Measurements from ENCODE around the gene GRIK4. TPM values are rescaled to one million over a fixed set of nuclear protein-coding genes. Genes with fewer than 3 reads are reported as not detected.

The GRIK4 gene
- total and polyA plus RNA-seq, 4 donors = 0.41 to 4.9 (median 1.7) TPM

DNA sequence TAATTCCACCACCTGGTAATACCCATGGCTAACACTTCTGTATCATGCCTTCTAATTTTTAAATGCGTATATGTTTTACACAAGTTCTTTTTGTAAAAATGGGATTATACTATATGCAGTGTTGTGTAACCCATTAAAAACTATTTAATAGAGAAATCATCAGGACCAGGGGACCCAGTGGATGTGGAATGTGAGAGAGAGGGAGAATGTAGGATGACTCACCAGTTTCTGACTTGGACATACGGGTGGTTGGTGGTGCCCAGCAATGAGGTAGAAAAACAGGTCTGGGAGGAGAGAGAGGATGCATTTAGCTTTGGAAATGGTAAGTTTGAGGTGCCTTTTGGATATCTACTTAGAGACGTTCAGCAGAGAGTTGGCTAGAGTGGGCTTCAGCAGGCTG lies 400.4 kb downstream of the GRIK4 start:
- Histone ChIP-seq H3K27ac (ENCODE audit: low read depth in 1 of 2, low read length in 1 of 2) (no peak overlapping the region), H3K9ac (ENCODE audit: insufficient read depth in 1 of 2, low read length in 2 of 2) (no peak overlapping the region), H3K4me3 (no peak overlapping the region), H3K27me3 (ENCODE audit: control insufficient read depth in 3 of 3, insufficient read depth in 3 of 3, low read length in 2 of 3) (no peaks in the 10 kb centered on the region), H3K36me3 (ENCODE audit: control insufficient read depth in 4 of 4, insufficient read depth in 4 of 4, low read length in 4 of 4) (peaks cover 0 to 2% (median 0%) of the 10 kb centered on the region in 4 donors), H3K4me1 (ENCODE audit: control insufficient read depth in 5 of 5, insufficient read depth in 5 of 5, low read length in 5 of 5) (peaks cover 0 to 8% (median 0%) of the 10 kb centered on the region in 5 donors), H3K9me3 (ENCODE audit: control insufficient read depth in 4 of 4, insufficient read depth in 3 of 4, low read length in 3 of 4) (no peaks in the 10 kb centered on the region)
- 83 to 87% methylated on average over 3 of the region's 3 CpGs for WGBS, 2 donors
- ATAC-seq (ENCODE audit: insufficient read depth, low FRiP score) (no peak), DNase-seq (no peak)
- TF ChIP-seq, protein P1, sequence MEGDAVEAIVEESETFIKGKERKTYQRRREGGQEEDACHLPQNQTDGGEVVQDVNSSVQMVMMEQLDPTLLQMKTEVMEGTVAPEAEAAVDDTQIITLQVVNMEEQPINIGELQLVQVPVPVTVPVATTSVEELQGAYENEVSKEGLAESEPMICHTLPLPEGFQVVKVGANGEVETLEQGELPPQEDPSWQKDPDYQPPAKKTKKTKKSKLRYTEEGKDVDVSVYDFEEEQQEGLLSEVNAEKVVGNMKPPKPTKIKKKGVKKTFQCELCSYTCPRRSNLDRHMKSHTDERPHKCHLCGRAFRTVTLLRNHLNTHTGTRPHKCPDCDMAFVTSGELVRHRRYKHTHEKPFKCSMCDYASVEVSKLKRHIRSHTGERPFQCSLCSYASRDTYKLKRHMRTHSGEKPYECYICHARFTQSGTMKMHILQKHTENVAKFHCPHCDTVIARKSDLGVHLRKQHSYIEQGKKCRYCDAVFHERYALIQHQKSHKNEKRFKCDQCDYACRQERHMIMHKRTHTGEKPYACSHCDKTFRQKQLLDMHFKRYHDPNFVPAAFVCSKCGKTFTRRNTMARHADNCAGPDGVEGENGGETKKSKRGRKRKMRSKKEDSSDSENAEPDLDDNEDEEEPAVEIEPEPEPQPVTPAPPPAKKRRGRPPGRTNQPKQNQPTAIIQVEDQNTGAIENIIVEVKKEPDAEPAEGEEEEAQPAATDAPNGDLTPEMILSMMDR (IDR thresholded peaks at IDR 0.05; ENCODE audit: control extremely low read depth, extremely low read depth) = no peak

DNA sequence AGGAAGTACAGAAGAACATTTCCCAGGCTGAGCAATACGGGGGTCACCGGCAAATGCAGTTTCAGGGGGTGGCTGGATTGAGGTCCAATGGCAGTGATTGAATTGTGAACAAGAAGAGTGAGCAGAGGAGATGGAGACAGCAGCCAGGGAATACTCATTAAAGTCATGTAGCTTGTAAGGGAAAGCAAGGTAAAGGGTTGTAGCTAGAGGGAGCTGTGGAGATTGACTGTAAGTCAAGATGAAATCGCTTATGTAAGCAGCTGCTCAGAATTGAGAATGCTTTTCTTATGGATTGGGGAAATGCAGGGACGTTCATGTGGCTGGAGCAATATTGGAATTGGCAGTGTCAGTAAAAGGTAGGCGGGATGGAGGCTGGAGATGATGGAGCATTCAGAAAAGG lies 401.0 kb downstream of the GRIK4 start:
- 42 to 50% methylated on average over 5 of the region's 5 CpGs for WGBS, 2 donors

DNA sequence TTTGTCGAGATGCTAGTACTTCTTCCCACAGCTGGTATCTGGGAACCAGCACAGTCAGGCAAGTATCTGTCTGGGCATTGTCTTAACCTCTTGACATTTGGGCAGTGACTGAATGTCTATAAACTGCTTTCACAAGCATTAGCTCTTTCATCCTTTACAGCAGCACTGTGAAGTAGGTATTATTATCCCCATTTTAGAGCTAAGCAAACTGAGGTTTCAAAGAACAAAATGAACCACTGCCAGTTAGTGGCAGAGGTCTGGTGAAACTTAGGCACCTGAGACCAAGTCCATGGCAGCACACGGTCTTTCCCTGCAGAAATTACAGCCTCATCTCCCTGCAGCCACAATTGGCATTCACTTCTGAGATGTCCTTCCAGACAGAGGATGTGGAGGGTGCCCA lies 401.4 kb downstream of the GRIK4 start:
- H3K27me3 ChIP-seq (ENCODE audit: control insufficient read depth in 3 of 3, insufficient read depth in 3 of 3, low read length in 2 of 3) = no peaks in the 10 kb centered on the region
- 85 to 91% methylated on average over 2 of the region's 2 CpGs for WGBS, 2 donors
- H3K9ac ChIP-seq (ENCODE audit: insufficient read depth in 1 of 2, low read length in 2 of 2) = no peak overlapping the region
- H3K4me1 ChIP-seq (ENCODE audit: control insufficient read depth in 5 of 5, insufficient read depth in 5 of 5, low read length in 5 of 5) = peaks cover 0 to 5% (median 0%) of the 10 kb centered on the region in 5 donors
- H3K4me3 ChIP-seq = no peak overlapping the region
- H3K27ac ChIP-seq (ENCODE audit: low read depth in 1 of 2, low read length in 1 of 2) = no peak overlapping the region
- TF ChIP-seq, protein P1 (IDR thresholded peaks at IDR 0.05; ENCODE audit: control extremely low read depth, extremely low read depth) = no peak
- H3K36me3 ChIP-seq (ENCODE audit: control insufficient read depth in 4 of 4, insufficient read depth in 4 of 4, low read length in 4 of 4) = peaks cover 0 to 2% (median 0%) of the 10 kb centered on the region in 4 donors
- no peak for DNase-seq
- ATAC-seq (ENCODE audit: insufficient read depth, low FRiP score) = no peak
- H3K9me3 ChIP-seq (ENCODE audit: control insufficient read depth in 4 of 4, insufficient read depth in 3 of 4, low read length in 3 of 4) = no peaks in the 10 kb centered on the region

More for the DNA sequence above, 401.0 kb downstream of the GRIK4 start:
- no peak overlapping the region for H3K4me3 ChIP-seq
- no peak overlapping the region for H3K9ac ChIP-seq (ENCODE audit: insufficient read depth in 1 of 2, low read length in 2 of 2)
- H3K9me3 ChIP-seq (ENCODE audit: control insufficient read depth in 4 of 4, insufficient read depth in 3 of 4, low read length in 3 of 4) = no peaks in the 10 kb centered on the region
- peaks cover 0 to 2% (median 0%) of the 10 kb centered on the region in 4 donors for H3K36me3 ChIP-seq (ENCODE audit: control insufficient read depth in 4 of 4, insufficient read depth in 4 of 4, low read length in 4 of 4)
- no peak overlapping the region for H3K27ac ChIP-seq (ENCODE audit: low read depth in 1 of 2, low read length in 1 of 2)
- no peaks in the 10 kb centered on the region for H3K27me3 ChIP-seq (ENCODE audit: control insufficient read depth in 3 of 3, insufficient read depth in 3 of 3, low read length in 2 of 3)
- ATAC-seq (ENCODE audit: insufficient read depth, low FRiP score) = no peak
- TF ChIP-seq, protein P1 (IDR thresholded peaks at IDR 0.05; ENCODE audit: control extremely low read depth, extremely low read depth) = no peak
- peaks cover 0 to 5% (median 0%) of the 10 kb centered on the region in 5 donors for H3K4me1 ChIP-seq (ENCODE audit: control insufficient read depth in 5 of 5, insufficient read depth in 5 of 5, low read length in 5 of 5)
- DNase-seq = peak in 2 of 3 donors; percentile 58 to 79

DNA sequence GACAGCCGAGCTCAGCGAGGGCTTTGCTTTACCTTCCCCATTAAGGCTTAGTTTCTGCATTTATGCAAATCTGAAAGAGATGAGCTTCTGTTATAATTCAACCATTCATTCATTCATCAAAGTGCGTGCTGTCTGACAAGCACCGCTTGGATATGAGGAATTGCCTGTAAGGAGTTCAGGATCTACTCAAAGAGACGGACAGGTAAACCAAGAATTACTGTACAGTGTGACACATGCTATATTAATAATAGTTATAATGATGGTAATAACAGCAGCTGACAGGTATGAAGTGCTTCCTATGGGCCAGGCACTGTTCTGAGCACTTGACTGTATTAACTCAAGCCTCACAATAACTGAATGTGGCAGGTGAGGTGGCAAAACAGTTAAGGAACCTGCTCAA lies 402.5 kb downstream of the GRIK4 start:
- Histone ChIP-seq H3K4me1 (ENCODE audit: control insufficient read depth in 5 of 5, insufficient read depth in 5 of 5, low read length in 5 of 5) (no peaks in the 10 kb centered on the region), H3K27me3 (ENCODE audit: control insufficient read depth in 3 of 3, insufficient read depth in 3 of 3, low read length in 2 of 3) (no peaks in the 10 kb centered on the region), H3K27ac (ENCODE audit: low read depth in 1 of 2, low read length in 1 of 2) (no peak overlapping the region), H3K9ac (ENCODE audit: insufficient read depth in 1 of 2, low read length in 2 of 2) (no peak overlapping the region), H3K4me3 (no peak overlapping the region), H3K9me3 (ENCODE audit: control insufficient read depth in 4 of 4, insufficient read depth in 3 of 4, low read length in 3 of 4) (no peaks in the 10 kb centered on the region), H3K36me3 (ENCODE audit: control insufficient read depth in 4 of 4, insufficient read depth in 4 of 4, low read length in 4 of 4) (no peaks in the 10 kb centered on the region)
- TF ChIP-seq, protein P1 (IDR thresholded peaks at IDR 0.05; ENCODE audit: control extremely low read depth, extremely low read depth) = no peak
- DNase-seq (no peak), ATAC-seq (ENCODE audit: insufficient read depth, low FRiP score) (no peak)
- WGBS, 2 donors = 77 to 94% methylated on average over 5 of the region's 5 CpGs

Data from lung (tissue), 12 donors.